ENCODE measurements around the gene ERCC3. TPM values are rescaled to one million over a fixed set of nuclear protein-coding genes. Genes with fewer than 3 reads are reported as not detected.
"Not testable (repeated sequence)": the region's sequence is repeated elsewhere in the genome, so short reads cannot be mapped to it uniquely, and the experiment has no call there.

The ERCC3 gene
- total RNA-seq, 1 donor from 2014 or later = 37.5 TPM

GRCh38 chr2:127256381-127256780 is 37.6 kb downstream of the ERCC3 start:
- Mint-ChIP-seq H3K27ac (ENCODE audit: unreplicated experiment) (no peak overlapping the region), H3K27me3 (ENCODE audit: low read depth) (no peaks in the 10 kb centered on the region), H3K36me3 (ENCODE audit: low read depth) (peaks cover 30% of the 10 kb centered on the region), H3K4me3 (ENCODE audit: unreplicated experiment) (no peak overlapping the region), H3K9me3 (ENCODE audit: low read depth) (no peaks in the 10 kb centered on the region), H3K4me1 (ENCODE audit: low read depth) (peaks cover 17% of the 10 kb centered on the region)
- DNase-seq (ENCODE audit: low spot score) = no peak
- no peak for TF ChIP-seq CTCF (IDR thresholded peaks at IDR 0.05)

GRCh38 chr2:127255721-127256120 is 38.2 kb downstream of the ERCC3 start:
- H3K4me3 Mint-ChIP-seq (ENCODE audit: unreplicated experiment) = no peak overlapping the region
- H3K27ac Mint-ChIP-seq (ENCODE audit: unreplicated experiment) = no peak overlapping the region
- DNase-seq (ENCODE audit: low spot score) = no peak
- H3K36me3 Mint-ChIP-seq (ENCODE audit: low read depth) = peaks cover 30% of the 10 kb centered on the region
- peaks cover 18% of the 10 kb centered on the region for H3K4me1 Mint-ChIP-seq (ENCODE audit: low read depth)
- no peak for TF ChIP-seq CTCF (IDR thresholded peaks at IDR 0.05)
- H3K9me3 Mint-ChIP-seq (ENCODE audit: low read depth) = no peaks in the 10 kb centered on the region
- H3K27me3 Mint-ChIP-seq (ENCODE audit: low read depth) = no peaks in the 10 kb centered on the region

- DNase-seq (ENCODE audit: low spot score) = no peak
- no peaks in the 10 kb centered on the region for H3K27me3 Mint-ChIP-seq (ENCODE audit: low read depth)
- no peak overlapping the region for H3K27ac Mint-ChIP-seq (ENCODE audit: unreplicated experiment)
- H3K4me3 Mint-ChIP-seq (ENCODE audit: unreplicated experiment) = no peak overlapping the region
- no peak for TF ChIP-seq CTCF (IDR thresholded peaks at IDR 0.05)
- no peaks in the 10 kb centered on the region for H3K9me3 Mint-ChIP-seq (ENCODE audit: low read depth)
- peaks cover 18% of the 10 kb centered on the region for H3K4me1 Mint-ChIP-seq (ENCODE audit: low read depth)
- peaks cover 29% of the 10 kb centered on the region for H3K36me3 Mint-ChIP-seq (ENCODE audit: low read depth)
These were observed 38.8 kb downstream of the ERCC3 start for GRCh38 chr2:127255146-127255545.

GRCh38 chr2:127254386-127254981 is 39.5 kb downstream of the ERCC3 start:
- TF ChIP-seq CTCF (IDR thresholded peaks at IDR 0.05) = no peak
- no peak overlapping the region for H3K4me3 Mint-ChIP-seq (ENCODE audit: unreplicated experiment)
- peaks cover 18% of the 10 kb centered on the region for H3K4me1 Mint-ChIP-seq (ENCODE audit: low read depth)
- H3K9me3 Mint-ChIP-seq (ENCODE audit: low read depth) = no peaks in the 10 kb centered on the region
- H3K27ac Mint-ChIP-seq (ENCODE audit: unreplicated experiment) = no peak overlapping the region
- H3K36me3 Mint-ChIP-seq (ENCODE audit: low read depth) = peaks cover 24% of the 10 kb centered on the region
- DNase-seq (ENCODE audit: low spot score) = no peak
- no peaks in the 10 kb centered on the region for H3K27me3 Mint-ChIP-seq (ENCODE audit: low read depth)

- not testable (repeated sequence) for H3K36me3 Mint-ChIP-seq (ENCODE audit: low read depth); H3K27ac Mint-ChIP-seq (ENCODE audit: unreplicated experiment)
- H3K9me3 Mint-ChIP-seq (ENCODE audit: low read depth) = peaks cover 15% of the 10 kb centered on the region
These were observed 52.8 kb downstream of the ERCC3 start for GRCh38 chr2:127241184-127241583.

GRCh38 chr2:127239395-127239794 is 54.5 kb downstream of the ERCC3 start:
- TF ChIP-seq CTCF (IDR thresholded peaks at IDR 0.05) = no peak
- H3K36me3 Mint-ChIP-seq (ENCODE audit: low read depth) = peaks cover 7% of the 10 kb centered on the region

More at GRCh38 chr2:127241184-127241583, 52.8 kb downstream of the ERCC3 start:
- H3K4me1 Mint-ChIP-seq (ENCODE audit: low read depth); H3K4me3 Mint-ChIP-seq (ENCODE audit: unreplicated experiment); H3K27me3 Mint-ChIP-seq (ENCODE audit: low read depth); DNase-seq (ENCODE audit: low spot score): not testable (repeated sequence)

GRCh38 chr2:127237768-127238167 is 56.2 kb downstream of the ERCC3 start:
- H3K4me3 Mint-ChIP-seq (ENCODE audit: unreplicated experiment); H3K27me3 Mint-ChIP-seq (ENCODE audit: low read depth); H3K36me3 Mint-ChIP-seq (ENCODE audit: low read depth); H3K4me1 Mint-ChIP-seq (ENCODE audit: low read depth); DNase-seq (ENCODE audit: low spot score); H3K27ac Mint-ChIP-seq (ENCODE audit: unreplicated experiment): not testable (repeated sequence)
- peaks cover 15% of the 10 kb centered on the region for H3K9me3 Mint-ChIP-seq (ENCODE audit: low read depth)

More at GRCh38 chr2:127239395-127239794, 54.5 kb downstream of the ERCC3 start:
- no peak for DNase-seq (ENCODE audit: low spot score)
- H3K4me1 Mint-ChIP-seq (ENCODE audit: low read depth) = no peaks in the 10 kb centered on the region
- peaks cover 15% of the 10 kb centered on the region for H3K9me3 Mint-ChIP-seq (ENCODE audit: low read depth)
- no peak overlapping the region for H3K27ac Mint-ChIP-seq (ENCODE audit: unreplicated experiment)
- no peaks in the 10 kb centered on the region for H3K27me3 Mint-ChIP-seq (ENCODE audit: low read depth)
- no peak overlapping the region for H3K4me3 Mint-ChIP-seq (ENCODE audit: unreplicated experiment)

Measured in chondrocyte (in vitro differentiated cells).